HCT116 (cell line): ENCODE measurements around the gene RIPOR3. TPM values are rescaled to one million over a fixed set of nuclear protein-coding genes. Genes with fewer than 3 reads are reported as not detected.

Experiments
- ATAC-seq: fragments of 200-7000 bp; cut with Tn5 transposase; 2 replicates; pipeline ENCODE4 v1.9.1; 2020; ENCODE audit warnings: mild to moderate bottlenecking, moderate library complexity
- BruUV-seq: library from RNA; stranded (reverse); fragments of 400-500 nt; replicated peaks from 2 replicates; lab custom pipeline; 2021; lab: Mats Ljungman, UMichigan
- CTCF ChIA-PET: fragments of 300-600 bp; sonication (Branson Sonifier 250); formaldehyde crosslinking; loops from one replicate; lab custom pipeline; 2021; ENCODE audit warnings: antibody characterized with exemption; lab: Charles Lee
- POLR2A ChIA-PET: fragments of 300-600, 350-600 bp; sonication (Branson Sonifier 250); formaldehyde crosslinking; loops from one replicate; lab custom pipeline; 2021; ENCODE audit warnings: antibody characterized with exemption; lab: Charles Lee
- RAD21 ChIA-PET, 2 experiments: fragments of 300-600 bp; sonication (Branson Sonifier 250); formaldehyde crosslinking; loops; one replicate each; lab custom pipeline; 2023; ENCODE audit warnings: low total read pairs in 2 of 2; ENCODE audit not compliant: uncharacterized antibody in 2 of 2, unreplicated experiment in 2 of 2, low non-redundant PET in 1 of 2; lab: Charles Lee
- DNase-seq: peaks from one replicate; pipeline ENCODE4 v3.0.0-alpha.2; 2010; ENCODE audit warnings: low read depth, low spot score
- H2AFZ ChIP-seq: fragments of 200-600 bp; shearing (Covaris generic), sonication (generic); 2 replicates; pipeline ENCODE4 v1.6.1; 2017; ENCODE audit warnings: low read depth, mixed run types, mixed read lengths, antibody characterized with exemption, low read length; ENCODE audit not compliant: poor library complexity, severe bottlenecking
- H3K27ac ChIP-seq: 2 replicates; pipeline ENCODE4 v1.5.1; 2012; ENCODE audit warnings: low read depth, low read length
- H3K27me3 ChIP-seq: fragments of 200-600 bp; sonication (generic); 2 replicates; pipeline ENCODE4 v1.6.1; 2016; ENCODE audit warnings: mixed run types, low read length, mixed read lengths; ENCODE audit not compliant: insufficient read depth
- H3K36me3 ChIP-seq, 2 experiments: fragments of 200-500 bp in 1 of 2; fragments of 200-600 bp in 1 of 2; sonication (Bioruptor generic) in 1 of 2; sonication (generic) in 1 of 2; 2 replicates each; pipeline versions ENCODE4 v1.5.1 to v1.6.1; 2014 to 2016; ENCODE audit warnings: low read length in 2 of 2, inconsistent platforms in 1 of 2, mixed read lengths in 1 of 2, mixed run types in 1 of 2; ENCODE audit not compliant: insufficient read depth in 2 of 2, control insufficient read depth in 1 of 2
- H3K4me1 ChIP-seq, 2 experiments: fragments of 200-600 bp in 1 of 2; sonication (generic) in 1 of 2; 2 replicates each; pipeline versions ENCODE4 v1.5.1 to v1.6.1; 2012 to 2017; ENCODE audit warnings: low read length in 2 of 2, inconsistent platforms in 1 of 2, mild to moderate bottlenecking in 1 of 2, mixed read lengths in 1 of 2, mixed run types in 1 of 2, moderate library complexity in 1 of 2; ENCODE audit not compliant: insufficient read depth in 2 of 2, control insufficient read depth in 1 of 2
- H3K4me2 ChIP-seq: fragments of 200-600 bp; sonication (generic); 2 replicates; pipeline ENCODE4 v1.6.1; 2017; ENCODE audit warnings: mixed run types, low read length, mixed read lengths
- H3K4me3 ChIP-seq, 2 experiments: fragments of 200-600 bp in 1 of 2; sonication (generic) in 1 of 2; replicated peaks in 1 of 2; 2 replicates each; pipeline ENCODE4 v1.5.1; 2011 to 2016; ENCODE audit warnings: low read length in 2 of 2, control low read depth in 1 of 2, low read depth in 1 of 2, mild to moderate bottlenecking in 1 of 2, mixed read lengths in 1 of 2, mixed run types in 1 of 2
- H3K79me2 ChIP-seq: fragments of 200-600 bp; sonication (generic); 2 replicates; pipeline ENCODE4 v1.6.1; 2017; ENCODE audit warnings: mild to moderate bottlenecking, mixed run types, low read length, moderate library complexity, mixed read lengths; ENCODE audit not compliant: insufficient read depth
- H3K9ac ChIP-seq: fragments of 200-600 bp; sonication (generic); 2 replicates; pipeline ENCODE4 v1.6.1; 2016; ENCODE audit warnings: low read length, mixed read lengths
- H3K9me2 ChIP-seq: fragments of 200-600 bp; sonication (generic), shearing (Covaris generic); 2 replicates; pipeline ENCODE4 v1.6.1; 2017; ENCODE audit warnings: mixed run types, mild to moderate bottlenecking, moderate library complexity; ENCODE audit not compliant: insufficient read depth
- H3K9me3 ChIP-seq, 2 experiments: fragments of 200-500 bp in 1 of 2; fragments of 200-600 bp in 1 of 2; sonication (Bioruptor generic) in 1 of 2; sonication (generic) in 1 of 2; 2 replicates each; pipeline ENCODE4 v1.6.1; 2014 to 2017; ENCODE audit warnings: low read length in 2 of 2, mixed read lengths in 2 of 2, inconsistent platforms in 1 of 2, low read depth in 1 of 2, mild to moderate bottlenecking in 1 of 2, mixed run types in 1 of 2, moderate library complexity in 1 of 2; ENCODE audit not compliant: control insufficient read depth in 1 of 2, insufficient read depth in 1 of 2
- H4K20me1 ChIP-seq: fragments of 200-600 bp; sonication (generic), shearing (Covaris generic); 2 replicates; pipeline ENCODE4 v1.6.1; 2017; ENCODE audit warnings: mixed run types, mild to moderate bottlenecking, moderate library complexity; ENCODE audit not compliant: insufficient read depth
- ATF3 ChIP-seq: IDR thresholded peaks from 2 replicates; pipeline ENCODE4 v1.6.1; 2012
- CBX3 ChIP-seq: IDR thresholded peaks from 2 replicates; pipeline ENCODE4 v1.6.1; 2012; ENCODE audit warnings: low read depth
- CEBPB ChIP-seq: IDR thresholded peaks from 2 replicates; pipeline ENCODE4 v1.6.1; 2012; ENCODE audit warnings: low read depth
- CTCF ChIP-seq, 3 experiments: fragments of 200-600 bp in 1 of 3; sonication (generic) in 1 of 3; IDR thresholded peaks in 2 of 3; conservative IDR thresholded peaks in 1 of 3; 2 replicates each; pipeline ENCODE4 v1.5.1; 2012 to 2017; ENCODE audit warnings: low read depth in 2 of 3, low read length in 2 of 3, antibody characterized with exemption in 1 of 3, borderline replicate concordance in 1 of 3, control low read depth in 1 of 3, mild to moderate bottlenecking in 1 of 3, mixed read lengths in 1 of 3, mixed run types in 1 of 3, moderate library complexity in 1 of 3; ENCODE audit not compliant: insufficient read depth in 1 of 3
- EGR1 ChIP-seq: IDR thresholded peaks from 2 replicates; pipeline ENCODE4 v1.6.1; 2012; ENCODE audit warnings: low read depth
- ELF1 ChIP-seq: IDR thresholded peaks from 2 replicates; pipeline ENCODE4 v1.6.1; 2012; ENCODE audit warnings: low read depth, borderline replicate concordance
- EZH2phosphoT487 ChIP-seq: fragments of 200-600 bp; IDR thresholded peaks from 2 replicates; pipeline ENCODE4 v1.6.1; 2018; ENCODE audit warnings: antibody characterized with exemption, borderline replicate concordance
- FOSL1 ChIP-seq: IDR thresholded peaks from 2 replicates; pipeline ENCODE4 v1.6.1; 2012; ENCODE audit warnings: low read depth
- MAX ChIP-seq: IDR thresholded peaks from 2 replicates; pipeline ENCODE4 v1.6.1; 2012
- POLR2A ChIP-seq: IDR thresholded peaks from 2 replicates; pipeline ENCODE4 v1.7.0; 2011; ENCODE audit warnings: borderline replicate concordance; ENCODE audit not compliant: insufficient read depth, insufficient read length; ENCODE audit errors: extremely low read depth
- RAD21 ChIP-seq: IDR thresholded peaks from 2 replicates; pipeline ENCODE4 v1.6.1; 2012; ENCODE audit warnings: low read depth, mild to moderate bottlenecking
- REST ChIP-seq: IDR thresholded peaks from 2 replicates; pipeline ENCODE4 v1.6.1; 2012; ENCODE audit warnings: low read depth
- SIN3A ChIP-seq: IDR thresholded peaks from 2 replicates; pipeline ENCODE4 v1.6.1; 2012; ENCODE audit warnings: low read depth
- SP1 ChIP-seq: IDR thresholded peaks from 2 replicates; pipeline ENCODE4 v1.6.1; 2012; ENCODE audit warnings: low read depth
- SRF ChIP-seq: IDR thresholded peaks from 2 replicates; pipeline ENCODE4 v1.6.1; 2012; ENCODE audit warnings: low read depth
- TCF7L2 ChIP-seq: IDR thresholded peaks from 2 replicates; pipeline ENCODE4 v1.7.0; 2011; ENCODE audit warnings: borderline replicate concordance, inconsistent platforms; ENCODE audit not compliant: insufficient read depth, insufficient read length; ENCODE audit errors: extremely low read depth
- YY1 ChIP-seq: IDR thresholded peaks from 2 replicates; pipeline ENCODE4 v1.6.1; 2011; ENCODE audit warnings: low read length, low read depth, moderate library complexity, mild to moderate bottlenecking; ENCODE audit not compliant: insufficient replicate concordance; ENCODE audit errors: extremely low read depth
- ZFX ChIP-seq: fragments of 450-650 bp; IDR thresholded peaks from 2 replicates; pipeline ENCODE4 v1.6.1; 2017
- ZNF274 ChIP-seq: fragments of 200-500 bp; sonication (Bioruptor generic); IDR thresholded peaks from 2 replicates; pipeline ENCODE4 v1.6.1; 2014; ENCODE audit warnings: mild to moderate bottlenecking, low read depth, low read length, inconsistent platforms
- intact Hi-C: fragments of 100-400 bp; cut with micrococcal nuclease; formaldehyde crosslinking; loops from 2 replicates; pipeline ENCODE4 v1.10.0; 2022
- total RNA-seq: library from RNA; stranded (reverse); gene quantifications from one replicate; pipeline ENCODE4 v1.2.1, GENCODE V29; 2021; ENCODE audit not compliant: unreplicated experiment

The RIPOR3 gene
- total RNA-seq, 1 experiment from 2014 or later = 0.22 TPM

- no peak overlapping the region for H3K27ac ChIP-seq
- H3K79me2 ChIP-seq = peaks cover 98% of the 10 kb centered on the region
- no TSS peak for BruUV-seq
- RAD21 ChIA-PET = no interaction called here
- CTCF ChIA-PET = no interaction called here
- intact Hi-C loops = loop anchor here (5.0 kb wide), 1 partner anchor 43 kb away; the partner anchor contains the start of gene PTPN1
- H3K4me3 ChIP-seq = no peak overlapping the region
- H3K4me2 ChIP-seq = no peak overlapping the region
- TF ChIP-seq ZFX (no peak), SRF (no peak), REST (no peak), CEBPB (no peak), CBX3 (no peak), RAD21 (no peak), ELF1 (no peak), EGR1 (no peak), CTCF (IDR thresholded peaks at IDR 0.05 in 2 of 3, conservative IDR thresholded peaks at IDR 0.05 in 1 of 3; ENCODE audit: borderline replicate concordance in 1 of 3, insufficient read depth in 1 of 3, low read depth in 2 of 3, low read length in 2 of 3) (no peak), POLR2A (no peak), FOSL1 (no peak), SIN3A (no peak), MAX (no peak), SP1 (no peak), YY1 (no peak), ZNF274 (no peak), EZH2phosphoT487 (no peak), TCF7L2 (no peak), ATF3 (no peak)
- TF ChIP-seq, all 23 proteins: peak for 0
- peaks cover 38 to 47% of the 10 kb centered on the region in 2 experiments for H3K4me1 ChIP-seq
- no peaks in the 10 kb centered on the region for H3K9me2 ChIP-seq
- POLR2A ChIA-PET = interaction anchor here (1.5 kb wide), 1 partner anchor 15 kb away, joined by 3 read pairs; no protein-coding TSS in a partner anchor
- no peak overlapping the region for H2AFZ ChIP-seq
- H4K20me1 ChIP-seq = no peaks in the 10 kb centered on the region
- no peaks in the 10 kb centered on the region for H3K36me3 ChIP-seq
- H3K9ac ChIP-seq = no peak overlapping the region
- no peak for ATAC-seq
- H3K27me3 ChIP-seq = no peaks in the 10 kb centered on the region
- H3K9me3 ChIP-seq = no peaks in the 10 kb centered on the region
- no peak for DNase-seq
These were observed 135.7 kb downstream of the RIPOR3 start for GRCh38 chr20:50555662-50556061.
